ENCODE data around the gene GLRA2.
A peak's percentile ranks its signal among the peaks of the same experiment; 100 is the strongest.

Gene GLRA2

GRCh38 chrX:14529290-14529989 lies at the start of gene GLRA2:
Gene GLRA2 (plus strand): TSS chrX:14529536. CDS start chrX:14530058, 522 bp downstream.
- no peaks in the 10 kb centered on the region for H3K36me3 ChIP-seq (ENCODE audit: control insufficient read depth in 1 of 2, insufficient read depth in 2 of 2, low read length in 2 of 2)
- no peak within 1 kb of the TSS for H3K27ac ChIP-seq (ENCODE audit: low read depth, low read length)
- H3K9me3 ChIP-seq (ENCODE audit: control insufficient read depth in 1 of 2, low read length in 2 of 2), result no peaks in the 10 kb centered on the region
- no peaks in the 10 kb centered on the region for H3K4me1 ChIP-seq (ENCODE audit: control insufficient read depth in 1 of 2, insufficient read depth in 2 of 2, low read length in 2 of 2)
- no peak within 1 kb of the TSS for H3K9ac ChIP-seq (ENCODE audit: low read depth in 1 of 2, low read length in 2 of 2)
- no peak within 1 kb of the TSS for H3K4me3 ChIP-seq (ENCODE audit: low read depth in 1 of 2, low read length in 2 of 2)
- no peaks in the 10 kb centered on the region for H3K27me3 ChIP-seq (ENCODE audit: control insufficient read depth in 1 of 2, insufficient read depth in 2 of 2, low read length in 2 of 2)

- Histone ChIP-seq H3K4me1 (ENCODE audit: control insufficient read depth in 1 of 2, insufficient read depth in 2 of 2, low read length in 2 of 2) (no peaks in the 10 kb centered on the region), H3K27me3 (ENCODE audit: control insufficient read depth in 1 of 2, insufficient read depth in 2 of 2, low read length in 2 of 2) (no peaks in the 10 kb centered on the region), H3K4me3 (ENCODE audit: low read depth in 1 of 2, low read length in 2 of 2) (no peak overlapping the region), H3K36me3 (ENCODE audit: control insufficient read depth in 1 of 2, insufficient read depth in 2 of 2, low read length in 2 of 2) (no peaks in the 10 kb centered on the region), H3K9me3 (ENCODE audit: control insufficient read depth in 1 of 2, low read length in 2 of 2) (no peaks in the 10 kb centered on the region), H3K9ac (ENCODE audit: low read depth in 1 of 2, low read length in 2 of 2) (no peak overlapping the region), H3K27ac (ENCODE audit: low read depth, low read length) (no peak overlapping the region)
Measured at GRCh38 chrX:14489437-14489836, 39.9 kb upstream of the GLRA2 start.

GRCh38 chrX:14491689-14492088 lies 37.6 kb upstream of the GLRA2 start:
- Histone ChIP-seq H3K27me3 (ENCODE audit: control insufficient read depth in 1 of 2, insufficient read depth in 2 of 2, low read length in 2 of 2) (no peaks in the 10 kb centered on the region), H3K4me3 (ENCODE audit: low read depth in 1 of 2, low read length in 2 of 2) (no peak overlapping the region), H3K9ac (ENCODE audit: low read depth in 1 of 2, low read length in 2 of 2) (no peak overlapping the region), H3K27ac (ENCODE audit: low read depth, low read length) (no peak overlapping the region), H3K36me3 (ENCODE audit: control insufficient read depth in 1 of 2, insufficient read depth in 2 of 2, low read length in 2 of 2) (no peaks in the 10 kb centered on the region), H3K9me3 (ENCODE audit: control insufficient read depth in 1 of 2, low read length in 2 of 2) (no peaks in the 10 kb centered on the region), H3K4me1 (ENCODE audit: control insufficient read depth in 1 of 2, insufficient read depth in 2 of 2, low read length in 2 of 2) (no peaks in the 10 kb centered on the region)

GRCh38 chrX:14496674-14497073 lies 32.7 kb upstream of the GLRA2 start:
- no peaks in the 10 kb centered on the region for H3K9me3 ChIP-seq (ENCODE audit: control insufficient read depth in 1 of 2, low read length in 2 of 2)
- no peaks in the 10 kb centered on the region for H3K4me1 ChIP-seq (ENCODE audit: control insufficient read depth in 1 of 2, insufficient read depth in 2 of 2, low read length in 2 of 2)
- H3K27ac ChIP-seq (ENCODE audit: low read depth, low read length), result no peak overlapping the region
- peak overlapping the region in 1 of 2 donors; percentile 31 for H3K4me3 ChIP-seq (ENCODE audit: low read depth in 1 of 2, low read length in 2 of 2)
- no peaks in the 10 kb centered on the region for H3K36me3 ChIP-seq (ENCODE audit: control insufficient read depth in 1 of 2, insufficient read depth in 2 of 2, low read length in 2 of 2)
- H3K27me3 ChIP-seq (ENCODE audit: control insufficient read depth in 1 of 2, insufficient read depth in 2 of 2, low read length in 2 of 2), result no peaks in the 10 kb centered on the region
- no peak overlapping the region for H3K9ac ChIP-seq (ENCODE audit: low read depth in 1 of 2, low read length in 2 of 2)

GRCh38 chrX:14497184-14497666 lies 32.1 kb upstream of the GLRA2 start:
- H3K27me3 ChIP-seq (ENCODE audit: control insufficient read depth in 1 of 2, insufficient read depth in 2 of 2, low read length in 2 of 2), result no peaks in the 10 kb centered on the region
- no peaks in the 10 kb centered on the region for H3K9me3 ChIP-seq (ENCODE audit: control insufficient read depth in 1 of 2, low read length in 2 of 2)
- H3K9ac ChIP-seq (ENCODE audit: low read depth in 1 of 2, low read length in 2 of 2), result no peak overlapping the region
- H3K27ac ChIP-seq (ENCODE audit: low read depth, low read length), result no peak overlapping the region
- no peaks in the 10 kb centered on the region for H3K4me1 ChIP-seq (ENCODE audit: control insufficient read depth in 1 of 2, insufficient read depth in 2 of 2, low read length in 2 of 2)
- H3K4me3 ChIP-seq (ENCODE audit: low read depth in 1 of 2, low read length in 2 of 2), result peak overlapping the region; percentile 31 to 51
- no peaks in the 10 kb centered on the region for H3K36me3 ChIP-seq (ENCODE audit: control insufficient read depth in 1 of 2, insufficient read depth in 2 of 2, low read length in 2 of 2)

GRCh38 chrX:14501327-14501726 lies 28.0 kb upstream of the GLRA2 start:
- H3K27ac ChIP-seq (ENCODE audit: low read depth, low read length), result no peak overlapping the region
- H3K9ac ChIP-seq (ENCODE audit: low read depth in 1 of 2, low read length in 2 of 2), result no peak overlapping the region

GRCh38 chrX:14504960-14505538 lies 24.3 kb upstream of the GLRA2 start:
- H3K27me3 ChIP-seq (ENCODE audit: control insufficient read depth in 1 of 2, insufficient read depth in 2 of 2, low read length in 2 of 2), result no peaks in the 10 kb centered on the region
- H3K4me1 ChIP-seq (ENCODE audit: control insufficient read depth in 1 of 2, insufficient read depth in 2 of 2, low read length in 2 of 2), result no peaks in the 10 kb centered on the region
- H3K36me3 ChIP-seq (ENCODE audit: control insufficient read depth in 1 of 2, insufficient read depth in 2 of 2, low read length in 2 of 2), result no peaks in the 10 kb centered on the region
- no peak overlapping the region for H3K4me3 ChIP-seq (ENCODE audit: low read depth in 1 of 2, low read length in 2 of 2)
- no peaks in the 10 kb centered on the region for H3K9me3 ChIP-seq (ENCODE audit: control insufficient read depth in 1 of 2, low read length in 2 of 2)
- no peak overlapping the region for H3K9ac ChIP-seq (ENCODE audit: low read depth in 1 of 2, low read length in 2 of 2)
- no peak overlapping the region for H3K27ac ChIP-seq (ENCODE audit: low read depth, low read length)

More at GRCh38 chrX:14501327-14501726, 28.0 kb upstream of the GLRA2 start:
- no peaks in the 10 kb centered on the region for H3K36me3 ChIP-seq (ENCODE audit: control insufficient read depth in 1 of 2, insufficient read depth in 2 of 2, low read length in 2 of 2)
- no peak overlapping the region for H3K4me3 ChIP-seq (ENCODE audit: low read depth in 1 of 2, low read length in 2 of 2)
- H3K9me3 ChIP-seq (ENCODE audit: control insufficient read depth in 1 of 2, low read length in 2 of 2), result no peaks in the 10 kb centered on the region
- no peaks in the 10 kb centered on the region for H3K27me3 ChIP-seq (ENCODE audit: control insufficient read depth in 1 of 2, insufficient read depth in 2 of 2, low read length in 2 of 2)
- H3K4me1 ChIP-seq (ENCODE audit: control insufficient read depth in 1 of 2, insufficient read depth in 2 of 2, low read length in 2 of 2), result no peaks in the 10 kb centered on the region

GRCh38 chrX:14505648-14506047 lies 23.7 kb upstream of the GLRA2 start:
- Histone ChIP-seq H3K9ac (ENCODE audit: low read depth in 1 of 2, low read length in 2 of 2) (no peak overlapping the region), H3K4me1 (ENCODE audit: control insufficient read depth in 1 of 2, insufficient read depth in 2 of 2, low read length in 2 of 2) (no peaks in the 10 kb centered on the region), H3K27ac (ENCODE audit: low read depth, low read length) (no peak overlapping the region), H3K27me3 (ENCODE audit: control insufficient read depth in 1 of 2, insufficient read depth in 2 of 2, low read length in 2 of 2) (no peaks in the 10 kb centered on the region), H3K36me3 (ENCODE audit: control insufficient read depth in 1 of 2, insufficient read depth in 2 of 2, low read length in 2 of 2) (no peaks in the 10 kb centered on the region), H3K9me3 (ENCODE audit: control insufficient read depth in 1 of 2, low read length in 2 of 2) (no peaks in the 10 kb centered on the region), H3K4me3 (ENCODE audit: low read depth in 1 of 2, low read length in 2 of 2) (no peak overlapping the region)

GRCh38 chrX:14506866-14507265 lies 22.5 kb upstream of the GLRA2 start:
- Histone ChIP-seq H3K27me3 (ENCODE audit: control insufficient read depth in 1 of 2, insufficient read depth in 2 of 2, low read length in 2 of 2) (no peaks in the 10 kb centered on the region), H3K9me3 (ENCODE audit: control insufficient read depth in 1 of 2, low read length in 2 of 2) (no peaks in the 10 kb centered on the region), H3K4me3 (ENCODE audit: low read depth in 1 of 2, low read length in 2 of 2) (no peak overlapping the region), H3K9ac (ENCODE audit: low read depth in 1 of 2, low read length in 2 of 2) (no peak overlapping the region), H3K36me3 (ENCODE audit: control insufficient read depth in 1 of 2, insufficient read depth in 2 of 2, low read length in 2 of 2) (no peaks in the 10 kb centered on the region), H3K27ac (ENCODE audit: low read depth, low read length) (no peak overlapping the region), H3K4me1 (ENCODE audit: control insufficient read depth in 1 of 2, insufficient read depth in 2 of 2, low read length in 2 of 2) (no peaks in the 10 kb centered on the region)

GRCh38 chrX:14508025-14508690 lies 21.2 kb upstream of the GLRA2 start:
- H3K9me3 ChIP-seq (ENCODE audit: control insufficient read depth in 1 of 2, low read length in 2 of 2), result no peaks in the 10 kb centered on the region
- no peaks in the 10 kb centered on the region for H3K4me1 ChIP-seq (ENCODE audit: control insufficient read depth in 1 of 2, insufficient read depth in 2 of 2, low read length in 2 of 2)
- H3K27me3 ChIP-seq (ENCODE audit: control insufficient read depth in 1 of 2, insufficient read depth in 2 of 2, low read length in 2 of 2), result no peaks in the 10 kb centered on the region
- no peak overlapping the region for H3K4me3 ChIP-seq (ENCODE audit: low read depth in 1 of 2, low read length in 2 of 2)
- no peak overlapping the region for H3K9ac ChIP-seq (ENCODE audit: low read depth in 1 of 2, low read length in 2 of 2)
- no peaks in the 10 kb centered on the region for H3K36me3 ChIP-seq (ENCODE audit: control insufficient read depth in 1 of 2, insufficient read depth in 2 of 2, low read length in 2 of 2)
- no peak overlapping the region for H3K27ac ChIP-seq (ENCODE audit: low read depth, low read length)
